Duodenal mucosa (tissue), 2 donors: ENCODE measurements around the gene IMMP2L.

Experiments
- H3K27ac ChIP-seq: one replicate; pipeline ENCODE4 v1.7.0; 2013; ENCODE audit warnings: low read depth, low read length
- H3K27me3 ChIP-seq, 2 donors: one replicate each; pipeline ENCODE4 v1.7.0; 2013; ENCODE audit warnings: low read length in 2 of 2, control low read depth in 1 of 2; ENCODE audit not compliant: insufficient read depth in 2 of 2, control insufficient read depth in 1 of 2
- H3K36me3 ChIP-seq, 2 donors: one replicate each; pipeline ENCODE4 v1.7.0; 2013; ENCODE audit warnings: low read length in 2 of 2, control low read depth in 1 of 2; ENCODE audit not compliant: insufficient read depth in 2 of 2, control insufficient read depth in 1 of 2
- H3K4me1 ChIP-seq, 2 donors: one replicate each; pipeline ENCODE4 v1.7.0; 2013; ENCODE audit warnings: low read length in 2 of 2, control low read depth in 1 of 2; ENCODE audit not compliant: insufficient read depth in 2 of 2, control insufficient read depth in 1 of 2
- H3K4me3 ChIP-seq, 2 donors: one replicate each; pipeline ENCODE4 v1.7.0; 2013; ENCODE audit warnings: low read length in 2 of 2, low read depth in 1 of 2
- H3K9ac ChIP-seq, 2 donors: one replicate each; pipeline ENCODE4 v1.7.0; 2013; ENCODE audit warnings: low read length in 2 of 2, low read depth in 1 of 2
- H3K9me3 ChIP-seq, 2 donors: one replicate each; pipeline ENCODE4 v1.7.0; 2013; ENCODE audit warnings: low read length in 2 of 2, control low read depth in 1 of 2; ENCODE audit not compliant: control insufficient read depth in 1 of 2

Gene IMMP2L

GRCh38 chr7:111407258-111407657 lies 155.0 kb downstream of the IMMP2L start:
- Histone ChIP-seq H3K27ac (no peak overlapping the region), H3K27me3 (no peaks in the 10 kb centered on the region), H3K9ac (no peak overlapping the region), H3K4me1 (no peaks in the 10 kb centered on the region), H3K36me3 (no peaks in the 10 kb centered on the region), H3K4me3 (no peak overlapping the region), H3K9me3 (no peaks in the 10 kb centered on the region)

- H3K4me3 ChIP-seq, result no peak overlapping the region
- H3K4me1 ChIP-seq, result no peaks in the 10 kb centered on the region
- H3K36me3 ChIP-seq, result no peaks in the 10 kb centered on the region
- H3K9me3 ChIP-seq, result no peaks in the 10 kb centered on the region
- H3K9ac ChIP-seq, result no peak overlapping the region
- no peaks in the 10 kb centered on the region for H3K27me3 ChIP-seq
- no peak overlapping the region for H3K27ac ChIP-seq
Measured at GRCh38 chr7:111405621-111406020, 156.7 kb downstream of the IMMP2L start.

GRCh38 chr7:111401516-111401915 lies 160.8 kb downstream of the IMMP2L start:
- Histone ChIP-seq H3K4me1 (no peaks in the 10 kb centered on the region), H3K4me3 (no peak overlapping the region), H3K9ac (no peak overlapping the region), H3K36me3 (no peaks in the 10 kb centered on the region), H3K27me3 (no peaks in the 10 kb centered on the region), H3K9me3 (no peaks in the 10 kb centered on the region), H3K27ac (no peak overlapping the region)

GRCh38 chr7:111400088-111400487 lies 162.2 kb downstream of the IMMP2L start:
- Histone ChIP-seq H3K27ac (no peak overlapping the region), H3K4me1 (no peaks in the 10 kb centered on the region), H3K9me3 (no peaks in the 10 kb centered on the region), H3K27me3 (no peaks in the 10 kb centered on the region), H3K9ac (no peak overlapping the region), H3K4me3 (no peak overlapping the region), H3K36me3 (no peaks in the 10 kb centered on the region)

- no peak overlapping the region for H3K27ac ChIP-seq
- H3K36me3 ChIP-seq, result no peaks in the 10 kb centered on the region
- no peaks in the 10 kb centered on the region for H3K27me3 ChIP-seq
- H3K9me3 ChIP-seq, result no peaks in the 10 kb centered on the region
- H3K4me1 ChIP-seq, result no peaks in the 10 kb centered on the region
- H3K4me3 ChIP-seq, result no peak overlapping the region
- H3K9ac ChIP-seq, result no peak overlapping the region
Measured at GRCh38 chr7:111394891-111395290, 167.4 kb downstream of the IMMP2L start.

- H3K9me3 ChIP-seq, result no peaks in the 10 kb centered on the region
- H3K9ac ChIP-seq, result no peak overlapping the region
- no peak overlapping the region for H3K27ac ChIP-seq
- no peaks in the 10 kb centered on the region for H3K27me3 ChIP-seq
- no peaks in the 10 kb centered on the region for H3K4me1 ChIP-seq
- H3K4me3 ChIP-seq, result no peak overlapping the region
- H3K36me3 ChIP-seq, result no peaks in the 10 kb centered on the region
Measured at GRCh38 chr7:111393011-111393754, 169.1 kb downstream of the IMMP2L start.

- H3K9me3 ChIP-seq, result no peaks in the 10 kb centered on the region
- no peak overlapping the region for H3K9ac ChIP-seq
- no peak overlapping the region for H3K27ac ChIP-seq
- no peaks in the 10 kb centered on the region for H3K36me3 ChIP-seq
- H3K27me3 ChIP-seq, result no peaks in the 10 kb centered on the region
- no peaks in the 10 kb centered on the region for H3K4me1 ChIP-seq
- no peak overlapping the region for H3K4me3 ChIP-seq
Measured at GRCh38 chr7:111392294-111392693, 170.0 kb downstream of the IMMP2L start.

- H3K27ac ChIP-seq, result no peak overlapping the region
- no peaks in the 10 kb centered on the region for H3K4me1 ChIP-seq
- no peaks in the 10 kb centered on the region for H3K9me3 ChIP-seq
- no peaks in the 10 kb centered on the region for H3K27me3 ChIP-seq
- H3K4me3 ChIP-seq, result no peak overlapping the region
- H3K9ac ChIP-seq, result no peak overlapping the region
- no peaks in the 10 kb centered on the region for H3K36me3 ChIP-seq
Measured at GRCh38 chr7:111390000-111390399, 172.3 kb downstream of the IMMP2L start.

GRCh38 chr7:111388912-111389311 lies 173.4 kb downstream of the IMMP2L start:
- H3K36me3 ChIP-seq, result no peaks in the 10 kb centered on the region
- no peak overlapping the region for H3K27ac ChIP-seq
- no peak overlapping the region for H3K4me3 ChIP-seq
- H3K4me1 ChIP-seq, result no peaks in the 10 kb centered on the region
- no peaks in the 10 kb centered on the region for H3K9me3 ChIP-seq
- no peak overlapping the region for H3K9ac ChIP-seq
- H3K27me3 ChIP-seq, result no peaks in the 10 kb centered on the region

GRCh38 chr7:111388016-111388415 lies 174.3 kb downstream of the IMMP2L start:
- Histone ChIP-seq H3K9me3 (no peaks in the 10 kb centered on the region), H3K27ac (no peak overlapping the region), H3K9ac (no peak overlapping the region), H3K4me3 (no peak overlapping the region), H3K4me1 (no peaks in the 10 kb centered on the region), H3K27me3 (no peaks in the 10 kb centered on the region), H3K36me3 (no peaks in the 10 kb centered on the region)
